ENCODE results near the gene RUFY3.
"Not testable (repeated sequence)": the region's sequence is repeated elsewhere in the genome, so short reads cannot be mapped to it uniquely, and the experiment has no call there.

Gene RUFY3

DNA sequence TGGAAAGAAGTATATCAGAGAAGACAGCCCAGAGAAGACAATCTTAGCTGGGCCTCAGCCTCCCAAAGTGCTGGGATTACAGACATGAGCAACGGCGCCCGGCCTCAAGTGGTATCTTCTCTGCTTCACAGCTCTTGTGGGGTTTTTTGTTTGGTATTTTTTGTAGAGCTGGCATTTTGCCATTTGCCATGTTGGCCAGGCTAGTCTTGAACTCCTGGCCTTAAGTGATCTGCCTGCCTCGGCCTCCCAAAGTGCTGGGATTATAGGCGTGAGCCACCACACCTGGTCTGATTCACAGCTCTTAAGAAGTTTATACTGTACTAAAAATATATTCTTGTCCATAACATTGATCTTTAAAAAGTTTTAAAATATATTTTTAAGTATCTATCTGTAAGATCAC lies 21.1 kb upstream of the RUFY3 start:
- peaks cover 21% of the 10 kb centered on the region for H3K4me1 ChIP-seq (ENCODE audit: insufficient read depth, poor library complexity, severe bottlenecking)
- no peak for TF ChIP-seq CTCF (IDR thresholded peaks at IDR 0.05; ENCODE audit: poor library complexity, severe bottlenecking)
- H3K27me3 ChIP-seq (ENCODE audit: insufficient read depth, poor library complexity, severe bottlenecking) = no peaks in the 10 kb centered on the region
- no peaks in the 10 kb centered on the region for H3K9me3 ChIP-seq (ENCODE audit: severe bottlenecking)
- DNase-seq (ENCODE audit: low spot score) = no peak
- no peak overlapping the region for H3K4me3 ChIP-seq (ENCODE audit: severe bottlenecking)
- H3K27ac ChIP-seq (ENCODE audit: poor library complexity, severe bottlenecking) = peak overlapping the region; percentile 94
- no peak for ATAC-seq (ENCODE audit: low read depth)
- H3K36me3 ChIP-seq (ENCODE audit: low read depth) = no peaks in the 10 kb centered on the region

DNA sequence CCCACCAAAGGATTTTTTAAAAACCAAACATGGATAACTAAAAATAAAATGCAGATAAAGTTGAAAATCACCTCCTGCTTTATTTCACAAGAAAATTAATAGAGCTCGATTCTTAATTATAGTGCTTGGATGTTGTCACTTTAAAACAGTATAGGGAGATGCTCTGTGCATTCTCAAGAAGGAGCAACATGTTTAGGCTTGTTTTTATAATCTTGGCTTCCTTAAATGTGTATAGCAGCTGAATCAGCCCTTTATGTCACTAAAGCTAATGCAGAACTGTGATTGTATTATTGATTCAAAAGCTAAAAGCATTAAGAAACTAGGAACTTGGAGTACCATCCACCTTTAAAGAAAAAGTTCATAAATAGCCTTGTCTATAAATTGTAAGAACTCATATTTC lies 20.5 kb upstream of the RUFY3 start:
- Histone ChIP-seq H3K36me3 (ENCODE audit: low read depth) (no peaks in the 10 kb centered on the region), H3K27me3 (ENCODE audit: insufficient read depth, poor library complexity, severe bottlenecking) (no peaks in the 10 kb centered on the region), H3K4me3 (ENCODE audit: severe bottlenecking) (no peak overlapping the region), H3K4me1 (ENCODE audit: insufficient read depth, poor library complexity, severe bottlenecking) (peaks cover 21% of the 10 kb centered on the region), H3K9me3 (ENCODE audit: severe bottlenecking) (no peaks in the 10 kb centered on the region), H3K27ac (ENCODE audit: poor library complexity, severe bottlenecking) (peak overlapping the region; percentile 94)
- peak; percentile 31 for ATAC-seq (ENCODE audit: low read depth)
- DNase-seq (ENCODE audit: low spot score) = no peak
- no peak for TF ChIP-seq CTCF (IDR thresholded peaks at IDR 0.05; ENCODE audit: poor library complexity, severe bottlenecking)

DNA sequence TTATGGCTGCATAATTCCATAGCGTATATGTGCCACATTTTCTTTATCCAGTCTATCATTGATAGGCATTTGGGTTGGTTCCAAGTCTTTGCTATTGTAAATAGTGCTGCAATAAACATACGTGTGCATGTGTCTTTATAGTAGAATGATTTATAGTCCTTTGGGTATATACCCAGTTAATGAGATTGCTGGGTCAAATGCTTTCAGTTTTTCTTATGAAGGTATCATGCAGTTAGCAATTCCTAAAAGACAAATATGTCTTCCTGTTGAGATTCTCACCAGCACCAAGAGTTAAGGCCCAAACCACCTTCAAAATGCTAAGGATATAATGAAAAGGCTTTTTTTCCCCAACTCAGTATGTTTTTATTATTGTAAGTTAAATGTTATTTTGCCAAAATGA lies 19.2 kb upstream of the RUFY3 start:
- DNase-seq (ENCODE audit: low spot score); H3K36me3 ChIP-seq (ENCODE audit: low read depth); H3K9me3 ChIP-seq (ENCODE audit: severe bottlenecking); H3K4me3 ChIP-seq (ENCODE audit: severe bottlenecking); ATAC-seq (ENCODE audit: low read depth); H3K27me3 ChIP-seq (ENCODE audit: insufficient read depth, poor library complexity, severe bottlenecking): not testable (repeated sequence)
- H3K4me1 ChIP-seq (ENCODE audit: insufficient read depth, poor library complexity, severe bottlenecking) = peaks cover 21% of the 10 kb centered on the region
- peak overlapping the region; percentile 94 for H3K27ac ChIP-seq (ENCODE audit: poor library complexity, severe bottlenecking)

GRCh38 chr4:70703619-70704214 lies 18.0 kb upstream of the RUFY3 start:
- no peaks in the 10 kb centered on the region for H3K27me3 ChIP-seq (ENCODE audit: insufficient read depth, poor library complexity, severe bottlenecking)
- no peaks in the 10 kb centered on the region for H3K9me3 ChIP-seq (ENCODE audit: severe bottlenecking)
- ATAC-seq (ENCODE audit: low read depth) (peak; percentile 28), DNase-seq (ENCODE audit: low spot score) (no peak)
- no peaks in the 10 kb centered on the region for H3K36me3 ChIP-seq (ENCODE audit: low read depth)
- peak overlapping the region; percentile 94 for H3K27ac ChIP-seq (ENCODE audit: poor library complexity, severe bottlenecking)
- peak overlapping the region; percentile 84 for H3K4me3 ChIP-seq (ENCODE audit: severe bottlenecking)
- TF ChIP-seq CTCF (IDR thresholded peaks at IDR 0.05; ENCODE audit: poor library complexity, severe bottlenecking) = no peak
- H3K4me1 ChIP-seq (ENCODE audit: insufficient read depth, poor library complexity, severe bottlenecking) = peaks cover 21% of the 10 kb centered on the region

GRCh38 chr4:70704215-70704930 lies 17.4 kb upstream of the RUFY3 start:
- Histone ChIP-seq H3K4me3 (ENCODE audit: severe bottlenecking) (peak overlapping the region; percentile 84), H3K4me1 (ENCODE audit: insufficient read depth, poor library complexity, severe bottlenecking) (peaks cover 21% of the 10 kb centered on the region), H3K9me3 (ENCODE audit: severe bottlenecking) (no peaks in the 10 kb centered on the region), H3K27me3 (ENCODE audit: insufficient read depth, poor library complexity, severe bottlenecking) (no peaks in the 10 kb centered on the region), H3K27ac (ENCODE audit: poor library complexity, severe bottlenecking) (peak overlapping the region; percentile 94), H3K36me3 (ENCODE audit: low read depth) (no peaks in the 10 kb centered on the region)
- ATAC-seq (ENCODE audit: low read depth) (peak; percentile 53), DNase-seq (ENCODE audit: low spot score) (peak; percentile 72)
- peak; percentile 57 for TF ChIP-seq CTCF (IDR thresholded peaks at IDR 0.05; ENCODE audit: poor library complexity, severe bottlenecking)

All from RWPE2 (cell line).